ENCODE measurements around the gene CRPPA. TPM values are rescaled to one million over a fixed set of nuclear protein-coding genes. Genes with fewer than 3 reads are reported as not detected.

The CRPPA gene
- not detected for total RNA-seq

DNA sequence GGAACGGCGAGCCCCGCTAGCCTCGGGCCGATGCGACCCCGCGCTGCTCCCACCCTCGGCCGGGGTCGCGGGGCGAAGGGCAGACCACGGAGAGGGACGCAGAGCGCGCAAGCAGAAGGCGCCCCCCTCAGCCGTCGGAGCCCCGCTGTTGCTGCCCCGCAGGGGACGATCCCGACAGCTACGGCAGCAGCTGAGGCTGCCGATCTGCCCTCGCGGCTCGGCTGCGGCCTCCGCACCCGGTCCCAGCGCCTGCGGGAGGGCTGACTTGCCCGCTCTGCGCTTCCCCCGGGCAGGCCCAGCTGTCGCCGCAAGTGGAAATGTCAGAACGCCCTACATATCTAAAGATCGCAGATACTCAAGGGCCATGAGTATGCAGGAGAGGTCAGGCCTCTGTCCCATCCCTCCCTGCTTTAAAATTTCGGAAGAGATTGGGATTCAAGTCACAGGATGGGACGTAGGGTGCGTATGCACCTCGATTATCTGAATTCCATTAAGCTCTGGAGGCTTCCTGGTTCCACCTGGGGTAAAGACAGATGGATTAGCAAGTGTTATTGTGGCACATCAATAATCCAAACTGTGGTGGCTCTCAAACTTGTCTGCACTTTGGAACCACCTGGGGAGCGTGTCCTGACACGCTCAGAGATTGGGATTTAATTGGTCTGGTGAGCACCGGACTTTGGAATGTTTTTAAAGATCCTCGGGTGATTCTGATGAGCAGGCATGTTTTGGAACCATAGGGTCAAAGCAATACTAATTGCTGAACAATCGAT is at the start of gene CRPPA:
TSS of gene CRPPA (minus strand) at position 206 of the 770 bp plus-strand sequence. CDS start 216 bp downstream, outside the sequence.
- TF ChIP-seq, protein P1, sequence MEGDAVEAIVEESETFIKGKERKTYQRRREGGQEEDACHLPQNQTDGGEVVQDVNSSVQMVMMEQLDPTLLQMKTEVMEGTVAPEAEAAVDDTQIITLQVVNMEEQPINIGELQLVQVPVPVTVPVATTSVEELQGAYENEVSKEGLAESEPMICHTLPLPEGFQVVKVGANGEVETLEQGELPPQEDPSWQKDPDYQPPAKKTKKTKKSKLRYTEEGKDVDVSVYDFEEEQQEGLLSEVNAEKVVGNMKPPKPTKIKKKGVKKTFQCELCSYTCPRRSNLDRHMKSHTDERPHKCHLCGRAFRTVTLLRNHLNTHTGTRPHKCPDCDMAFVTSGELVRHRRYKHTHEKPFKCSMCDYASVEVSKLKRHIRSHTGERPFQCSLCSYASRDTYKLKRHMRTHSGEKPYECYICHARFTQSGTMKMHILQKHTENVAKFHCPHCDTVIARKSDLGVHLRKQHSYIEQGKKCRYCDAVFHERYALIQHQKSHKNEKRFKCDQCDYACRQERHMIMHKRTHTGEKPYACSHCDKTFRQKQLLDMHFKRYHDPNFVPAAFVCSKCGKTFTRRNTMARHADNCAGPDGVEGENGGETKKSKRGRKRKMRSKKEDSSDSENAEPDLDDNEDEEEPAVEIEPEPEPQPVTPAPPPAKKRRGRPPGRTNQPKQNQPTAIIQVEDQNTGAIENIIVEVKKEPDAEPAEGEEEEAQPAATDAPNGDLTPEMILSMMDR (IDR thresholded peaks at IDR 0.05): no peak
- peaks cover 0 to 11% of the 10 kb centered on the region in 2 donors for H3K4me1 ChIP-seq
- peak within 1 kb of the TSS; percentile 98 for H3K27ac ChIP-seq
- no peaks in the 10 kb centered on the region for H3K27me3 ChIP-seq
- no peaks in the 10 kb centered on the region for H3K36me3 ChIP-seq
- intact Hi-C loops (cut with DNase I): no loop called here
- no peaks in the 10 kb centered on the region for H3K9me3 ChIP-seq
- DNase-seq (ENCODE audit: low spot score in 2 of 2): peak in 1 of 2 donors; percentile 68
- peak within 1 kb of the TSS; percentile 84 to 95 for H3K4me3 ChIP-seq

DNA sequence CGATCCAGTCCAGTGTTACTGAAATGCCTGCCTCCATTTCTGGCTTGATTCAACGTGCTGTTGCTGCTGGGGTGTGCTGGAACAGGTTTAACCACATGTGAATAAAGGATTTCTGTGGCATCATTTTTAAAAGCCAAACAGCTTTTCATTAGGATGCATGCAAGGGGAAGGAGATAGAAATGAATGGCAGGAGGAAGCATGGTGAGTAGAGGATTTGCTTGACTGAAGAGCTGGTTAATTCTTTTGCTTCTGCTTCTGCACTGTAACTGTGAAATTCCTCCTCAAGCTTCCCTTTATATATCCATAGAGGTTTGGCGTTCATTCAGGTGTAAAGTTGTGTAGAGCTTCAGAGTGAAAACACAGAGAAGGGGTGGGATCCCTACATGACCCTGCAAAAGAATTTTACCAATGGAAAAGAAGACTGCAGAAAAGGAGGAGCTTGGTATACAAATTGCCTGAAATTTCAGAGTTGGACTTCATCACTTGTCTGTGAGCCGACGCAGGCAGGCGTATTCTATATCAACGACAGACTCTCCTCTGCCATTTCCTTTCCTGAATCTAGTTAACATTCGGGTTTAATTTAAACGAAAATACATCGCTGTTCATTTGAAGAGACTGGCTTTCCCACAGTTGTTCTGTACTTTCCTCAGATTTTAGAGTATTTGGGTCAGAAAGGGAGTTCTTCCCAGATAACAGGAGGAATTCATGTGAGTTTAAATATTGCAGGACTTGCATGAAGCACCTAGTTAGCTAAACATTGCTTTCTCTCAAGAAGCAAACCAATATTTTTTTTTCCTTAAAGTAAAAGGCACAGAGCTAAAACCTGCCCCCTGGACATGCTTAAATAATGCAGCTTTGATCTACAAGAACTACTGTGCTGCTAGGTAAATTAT is 44.4 kb upstream of the CRPPA start, which contains the start of gene SOSTDC1:
TSS of gene SOSTDC1 (minus strand) at position 270 of the 893 bp plus-strand sequence. CDS start at position 200, 70 bp downstream.
- Histone ChIP-seq H3K27ac (no peak within 1 kb of the TSS), H3K9me3 (no peaks in the 10 kb centered on the region), H3K36me3 (no peaks in the 10 kb centered on the region), H3K4me3 (no peak within 1 kb of the TSS), H3K4me1 (no peaks in the 10 kb centered on the region), H3K27me3 (no peaks in the 10 kb centered on the region)
- DNase-seq (ENCODE audit: low spot score in 2 of 2): no peak
- TF ChIP-seq, protein P1 (IDR thresholded peaks at IDR 0.05): no peak
- intact Hi-C loops (cut with DNase I): no loop called here

DNA sequence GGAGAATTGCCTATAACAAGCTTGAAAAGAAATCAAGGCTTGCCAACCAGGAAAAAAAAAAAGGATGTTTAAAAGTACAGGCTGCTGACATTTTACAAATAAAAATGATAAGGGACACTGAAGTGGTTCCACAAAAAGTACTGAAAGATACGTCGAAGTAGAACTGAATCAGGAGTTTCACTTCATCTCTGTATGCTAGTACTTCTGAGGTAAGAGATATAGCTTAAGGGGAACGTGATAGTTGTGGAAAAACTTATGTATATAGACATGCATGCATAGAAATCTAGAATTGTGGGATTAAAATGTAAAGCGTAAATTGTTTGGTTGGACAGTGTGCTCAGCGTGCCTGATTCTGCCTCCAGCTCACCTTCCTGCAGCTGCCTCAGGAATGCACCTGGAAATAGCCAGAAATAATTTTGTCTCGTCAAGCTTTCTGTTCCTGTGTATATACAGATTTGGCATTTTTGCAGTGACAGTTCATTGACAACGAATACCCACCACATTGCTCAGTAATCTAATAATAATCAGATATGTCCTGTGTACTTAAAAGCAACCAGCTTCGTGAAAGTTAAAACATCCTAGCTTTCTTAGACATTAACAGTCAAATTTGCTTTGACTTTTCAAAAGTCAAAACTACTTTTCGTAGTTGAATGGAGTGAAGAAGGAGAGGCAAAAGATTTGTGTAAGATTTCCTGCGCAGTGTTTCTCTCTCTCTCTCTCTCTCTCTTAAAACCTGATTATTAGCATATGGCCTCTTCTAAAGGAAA is 42.8 kb upstream of the CRPPA start:
- no peaks in the 10 kb centered on the region for H3K9me3 ChIP-seq
- H3K4me1 ChIP-seq: no peaks in the 10 kb centered on the region
- DNase-seq (ENCODE audit: low spot score in 2 of 2): no peak
- H3K27ac ChIP-seq: no peak overlapping the region
- no peaks in the 10 kb centered on the region for H3K27me3 ChIP-seq
- TF ChIP-seq, protein P1 (IDR thresholded peaks at IDR 0.05): no peak
- no peak overlapping the region for H3K4me3 ChIP-seq
- H3K36me3 ChIP-seq: no peaks in the 10 kb centered on the region
- intact Hi-C loops (cut with DNase I): no loop called here

DNA sequence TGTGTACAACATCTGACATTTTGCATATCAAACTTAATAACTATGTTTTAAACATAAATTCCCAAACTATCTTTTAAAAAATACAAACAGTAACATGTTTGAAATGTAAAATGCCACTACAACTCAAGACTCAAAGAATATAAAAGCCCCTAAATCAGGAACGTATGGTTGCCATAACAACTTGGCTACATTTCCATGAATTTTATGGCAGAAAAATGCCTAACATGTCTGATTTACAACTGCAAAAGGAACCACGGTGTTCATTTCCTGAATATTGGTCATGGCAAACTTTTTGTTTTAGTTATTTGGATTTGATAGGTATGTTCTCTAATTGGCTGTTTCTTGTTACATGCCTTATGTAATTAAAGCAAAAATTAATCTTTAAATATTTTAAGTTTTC is 42.2 kb upstream of the CRPPA start:
- no peak overlapping the region for H3K4me3 ChIP-seq
- H3K27ac ChIP-seq: no peak overlapping the region

More for the DNA sequence above, 42.2 kb upstream of the CRPPA start:
- TF ChIP-seq, protein P1 (IDR thresholded peaks at IDR 0.05): no peak
- intact Hi-C loops (cut with DNase I): no loop called here
- no peaks in the 10 kb centered on the region for H3K36me3 ChIP-seq
- no peaks in the 10 kb centered on the region for H3K4me1 ChIP-seq
- H3K9me3 ChIP-seq: no peaks in the 10 kb centered on the region
- no peaks in the 10 kb centered on the region for H3K27me3 ChIP-seq
- no peak for DNase-seq (ENCODE audit: low spot score in 2 of 2)

Measured in ascending aorta (tissue), 2 donors.